Muscle of arm (tissue), 14 donors: ENCODE results near the gene CDHR4. TPM values are rescaled to one million over a fixed set of nuclear protein-coding genes. Genes with fewer than 3 reads are reported as not detected.
"Not testable (repeated sequence)": the region's sequence is repeated elsewhere in the genome, so short reads cannot be mapped to it uniquely, and the experiment has no call there.

ENCODE experiments used
- DNase-seq: peaks from one replicate; pipeline ENCODE4 v3.0.0-alpha.2; 2013
- long read RNA-seq, 11 donors: transcript quantifications; one replicate each; lab custom pipeline, GENCODE V29; 2026
- polyA plus RNA-seq, 12 donors: library from polyadenylated mRNA; unstranded; fragments of 120-200 nt; gene quantifications; one replicate each; pipeline ENCODE4 v1.2.1, GENCODE V29; 2013; ENCODE audit not compliant: insufficient read length in 12 of 12

CDHR4 gene
- under 1 TPM in 3 of 12 donors, not detected in 9; 0.10 to 0.32 (median 0.16) TPM for polyA plus RNA-seq
- long read RNA-seq, donor 1, result 0 reads
- long read RNA-seq, donor 2, result 0 reads
- long read RNA-seq, donor 3, result 0 reads
- long read RNA-seq, donor 4, result 0 reads
- long read RNA-seq, donor 5, result 0 reads
- long read RNA-seq, donor 6, result 0 reads
- long read RNA-seq, donor 7, result 0 reads
- long read RNA-seq, donor 8, result 0 reads
- long read RNA-seq, donor 9, result 0 reads
- long read RNA-seq, donor 10, result 0 reads
- long read RNA-seq, donor 11, result 0 reads

- DNase-seq, result no peak
These were observed at the start of gene CDHR4 for GRCh38 chr3:49799761-49800160. TSS of gene CDHR4 (minus strand) at chr3:49799873. CDS start at chr3:49799812, 61 bp downstream.

- no peak for DNase-seq
These were observed 46.0 kb upstream of the CDHR4 start for GRCh38 chr3:49845694-49846093.

GRCh38 chr3:49844464-49845183 is 45.0 kb upstream of the CDHR4 start:
- DNase-seq, result no peak

- no peak for DNase-seq
These were observed 43.3 kb upstream of the CDHR4 start for GRCh38 chr3:49842843-49843517.

- no peak for DNase-seq
These were observed 42.1 kb upstream of the CDHR4 start for GRCh38 chr3:49841806-49842205.

- DNase-seq, result no peak
These were observed 41.5 kb upstream of the CDHR4 start for GRCh38 chr3:49841126-49841696.

GRCh38 chr3:49840388-49840787 is 40.7 kb upstream of the CDHR4 start:
- peak; percentile 35 for DNase-seq

- peak; percentile 89 for DNase-seq
These were observed 39.6 kb upstream of the CDHR4 start for GRCh38 chr3:49839193-49839809.

GRCh38 chr3:49831341-49831740 is 31.7 kb upstream of the CDHR4 start:
- DNase-seq, result no peak

- no peak for DNase-seq
These were observed 26.3 kb upstream of the CDHR4 start for GRCh38 chr3:49826016-49826415.

GRCh38 chr3:49823131-49823530 is 23.5 kb upstream of the CDHR4 start:
- DNase-seq, result not testable (repeated sequence)

GRCh38 chr3:49813497-49814174 is 14.0 kb upstream of the CDHR4 start, which contains the start of gene UBA7:
TSS of gene UBA7 (minus strand) at chr3:49813953. CDS start at chr3:49813787, 166 bp downstream.
- DNase-seq, result peak; percentile 70

GRCh38 chr3:49812916-49813496 is 13.3 kb upstream of the CDHR4 start:
- no peak for DNase-seq

- no peak for DNase-seq
These were observed 7.9 kb upstream of the CDHR4 start for GRCh38 chr3:49807431-49808114.

- DNase-seq, result no peak
These were observed 7.2 kb upstream of the CDHR4 start for GRCh38 chr3:49806850-49807249.

GRCh38 chr3:49805897-49806701 is 6.4 kb upstream of the CDHR4 start:
- DNase-seq, result peak; percentile 87

GRCh38 chr3:49805367-49805782 is 5.7 kb upstream of the CDHR4 start:
- peak; percentile 93 for DNase-seq

GRCh38 chr3:49804141-49805041 is 4.7 kb upstream of the CDHR4 start:
- no peak for DNase-seq
